ENCODE data around the gene SNX11.
"Not testable (repeated sequence)": the region's sequence is repeated elsewhere in the genome, so short reads cannot be mapped to it uniquely, and the experiment has no call there.

SNX11 gene, protein sequence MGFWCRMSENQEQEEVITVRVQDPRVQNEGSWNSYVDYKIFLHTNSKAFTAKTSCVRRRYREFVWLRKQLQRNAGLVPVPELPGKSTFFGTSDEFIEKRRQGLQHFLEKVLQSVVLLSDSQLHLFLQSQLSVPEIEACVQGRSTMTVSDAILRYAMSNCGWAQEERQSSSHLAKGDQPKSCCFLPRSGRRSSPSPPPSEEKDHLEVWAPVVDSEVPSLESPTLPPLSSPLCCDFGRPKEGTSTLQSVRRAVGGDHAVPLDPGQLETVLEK

DNA sequence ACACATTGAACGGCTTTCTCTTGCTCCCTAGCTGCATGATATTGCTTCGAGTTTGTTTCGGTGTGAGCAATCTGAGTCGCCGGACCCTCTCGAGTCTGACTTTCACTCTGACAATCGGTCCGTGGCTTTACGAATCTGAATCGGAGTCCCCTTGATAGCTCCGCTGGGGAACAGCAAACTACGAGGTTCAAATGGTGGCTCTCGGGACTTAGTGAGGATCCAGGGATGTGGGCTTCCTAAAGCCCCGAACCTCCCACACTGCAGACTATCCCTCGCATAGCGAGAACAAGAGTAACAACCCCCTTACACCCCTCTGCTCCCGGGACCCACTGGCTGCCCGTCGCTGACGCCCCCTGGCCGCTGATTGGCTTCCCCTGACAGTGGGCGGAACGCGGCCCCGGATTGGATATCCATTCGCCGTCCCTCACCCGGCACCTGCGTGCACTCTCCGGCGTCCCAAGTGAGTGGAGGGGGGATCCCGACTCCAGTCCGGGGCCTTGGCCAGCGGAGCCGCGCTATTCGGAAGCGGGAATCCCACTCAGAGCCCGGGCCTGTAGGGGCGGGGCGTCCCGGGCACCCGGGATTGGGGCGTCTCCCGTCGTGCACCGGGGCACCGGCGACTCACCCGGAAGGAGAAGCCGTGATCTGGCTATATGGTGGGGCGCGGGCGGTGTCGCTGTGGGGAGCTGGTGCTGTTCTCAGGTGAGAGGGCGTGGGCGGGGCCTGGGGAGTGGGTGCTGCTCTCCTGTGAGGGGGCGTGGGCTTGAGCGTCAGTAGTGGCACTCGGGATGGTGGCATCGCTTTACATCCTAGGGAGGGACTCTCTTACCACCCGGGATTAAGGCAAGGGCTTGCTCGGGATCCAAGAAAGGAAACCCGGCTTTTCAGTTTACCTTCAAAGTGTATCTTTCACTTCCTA is at the start of gene SNX11:
SNX11 (plus strand) TSS at position 630 of the 919 bp plus-strand sequence. CDS start 4,278 bp downstream, outside the sequence.
- Histone ChIP-seq H3K4me3 (ENCODE audit: low read length) (peak within 1 kb of the TSS; percentile 70), H3K4me1 (ENCODE audit: control insufficient read depth, insufficient read depth, low read length) (no peaks in the 10 kb centered on the region), H3K27me3 (ENCODE audit: control insufficient read depth, insufficient read depth, low read length) (no peaks in the 10 kb centered on the region), H3K9me3 (ENCODE audit: control insufficient read depth, low read length) (no peaks in the 10 kb centered on the region), H3K36me3 (ENCODE audit: control insufficient read depth, insufficient read depth, low read length) (no peaks in the 10 kb centered on the region), H3K9ac (ENCODE audit: low read length) (peak within 1 kb of the TSS; percentile 89)

DNA sequence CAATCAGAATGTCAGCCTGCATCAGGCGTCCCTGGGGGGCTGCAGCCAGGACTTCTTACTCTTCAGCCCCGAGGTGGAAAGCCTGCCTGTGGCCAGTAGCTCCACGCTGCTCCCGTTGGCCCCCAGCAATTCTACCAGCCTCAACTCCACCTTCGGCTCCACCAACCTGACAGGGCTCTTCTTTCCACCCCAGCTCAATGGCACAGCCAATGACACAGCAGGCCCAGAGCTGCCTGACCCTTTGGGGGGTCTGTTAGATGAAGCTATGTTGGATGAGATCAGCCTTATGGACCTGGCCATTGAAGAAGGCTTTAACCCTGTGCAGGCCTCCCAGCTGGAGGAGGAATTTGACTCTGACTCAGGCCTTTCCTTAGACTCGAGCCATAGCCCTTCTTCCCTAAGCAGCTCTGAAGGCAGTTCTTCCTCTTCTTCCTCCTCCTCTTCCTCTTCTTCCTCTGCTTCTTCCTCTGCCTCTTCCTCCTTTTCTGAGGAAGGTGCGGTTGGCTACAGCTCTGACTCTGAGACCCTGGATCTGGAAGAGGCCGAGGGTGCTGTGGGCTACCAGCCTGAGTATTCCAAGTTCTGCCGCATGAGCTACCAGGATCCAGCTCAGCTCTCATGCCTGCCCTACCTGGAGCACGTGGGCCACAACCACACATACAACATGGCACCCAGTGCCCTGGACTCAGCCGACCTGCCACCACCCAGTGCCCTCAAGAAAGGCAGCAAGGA is 49.0 kb upstream of the SNX11 start:
- H3K9me3 ChIP-seq (ENCODE audit: control insufficient read depth, low read length), result no peaks in the 10 kb centered on the region
- no peak overlapping the region for H3K9ac ChIP-seq (ENCODE audit: low read length)
- H3K4me3 ChIP-seq (ENCODE audit: low read length), result no peak overlapping the region
- no peaks in the 10 kb centered on the region for H3K27me3 ChIP-seq (ENCODE audit: control insufficient read depth, insufficient read depth, low read length)
- H3K36me3 ChIP-seq (ENCODE audit: control insufficient read depth, insufficient read depth, low read length), result peaks cover 35% of the 10 kb centered on the region
- peaks cover 20% of the 10 kb centered on the region for H3K4me1 ChIP-seq (ENCODE audit: control insufficient read depth, insufficient read depth, low read length)

DNA sequence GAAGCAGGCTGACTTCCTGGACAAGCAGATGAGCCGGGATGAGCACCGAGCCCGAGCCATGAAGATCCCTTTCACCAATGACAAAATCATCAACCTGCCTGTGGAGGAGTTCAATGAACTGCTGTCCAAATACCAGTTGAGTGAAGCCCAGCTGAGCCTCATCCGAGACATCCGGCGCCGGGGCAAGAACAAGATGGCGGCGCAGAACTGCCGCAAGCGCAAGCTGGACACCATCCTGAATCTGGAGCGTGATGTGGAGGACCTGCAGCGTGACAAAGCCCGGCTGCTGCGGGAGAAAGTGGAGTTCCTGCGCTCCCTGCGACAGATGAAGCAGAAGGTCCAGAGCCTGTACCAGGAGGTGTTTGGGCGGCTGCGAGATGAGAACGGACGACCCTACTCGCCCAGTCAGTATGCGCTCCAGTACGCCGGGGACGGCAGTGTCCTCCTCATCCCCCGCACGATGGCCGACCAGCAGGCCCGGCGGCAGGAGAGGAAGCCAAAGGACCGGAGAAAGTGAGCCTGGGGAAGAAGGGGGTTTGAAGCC is 48.4 kb upstream of the SNX11 start:
- Histone ChIP-seq H3K27me3 (ENCODE audit: control insufficient read depth, insufficient read depth, low read length) (no peaks in the 10 kb centered on the region), H3K4me3 (ENCODE audit: low read length) (no peak overlapping the region), H3K9me3 (ENCODE audit: control insufficient read depth, low read length) (no peaks in the 10 kb centered on the region), H3K36me3 (ENCODE audit: control insufficient read depth, insufficient read depth, low read length) (peaks cover 30% of the 10 kb centered on the region), H3K4me1 (ENCODE audit: control insufficient read depth, insufficient read depth, low read length) (peaks cover 14% of the 10 kb centered on the region), H3K9ac (ENCODE audit: low read length) (no peak overlapping the region)

DNA sequence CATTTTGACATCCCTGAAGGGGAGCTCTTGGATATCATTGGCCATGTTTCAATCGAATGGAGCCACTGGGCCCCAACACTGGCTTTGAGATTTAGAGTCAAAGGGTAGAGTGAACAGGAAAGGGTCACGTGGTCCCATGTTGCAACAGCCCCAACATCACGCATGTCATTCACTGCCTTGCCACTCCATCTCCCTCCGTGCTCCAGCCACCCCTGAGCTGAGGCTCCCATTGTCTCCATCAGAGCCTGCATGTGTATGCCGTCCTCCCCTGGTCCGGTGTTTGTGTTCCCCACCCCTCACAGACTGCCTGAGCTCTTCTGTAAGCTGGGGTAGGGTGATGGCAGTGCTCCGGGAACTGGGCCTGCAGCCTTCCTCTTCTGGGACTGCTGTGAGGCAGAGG is 47.3 kb upstream of the SNX11 start:
- peaks cover 30% of the 10 kb centered on the region for H3K36me3 ChIP-seq (ENCODE audit: control insufficient read depth, insufficient read depth, low read length)
- no peak overlapping the region for H3K4me3 ChIP-seq (ENCODE audit: low read length)
- H3K9ac ChIP-seq (ENCODE audit: low read length), result no peak overlapping the region
- no peaks in the 10 kb centered on the region for H3K9me3 ChIP-seq (ENCODE audit: control insufficient read depth, low read length)
- peaks cover 8% of the 10 kb centered on the region for H3K4me1 ChIP-seq (ENCODE audit: control insufficient read depth, insufficient read depth, low read length)
- H3K27me3 ChIP-seq (ENCODE audit: control insufficient read depth, insufficient read depth, low read length), result no peaks in the 10 kb centered on the region

DNA sequence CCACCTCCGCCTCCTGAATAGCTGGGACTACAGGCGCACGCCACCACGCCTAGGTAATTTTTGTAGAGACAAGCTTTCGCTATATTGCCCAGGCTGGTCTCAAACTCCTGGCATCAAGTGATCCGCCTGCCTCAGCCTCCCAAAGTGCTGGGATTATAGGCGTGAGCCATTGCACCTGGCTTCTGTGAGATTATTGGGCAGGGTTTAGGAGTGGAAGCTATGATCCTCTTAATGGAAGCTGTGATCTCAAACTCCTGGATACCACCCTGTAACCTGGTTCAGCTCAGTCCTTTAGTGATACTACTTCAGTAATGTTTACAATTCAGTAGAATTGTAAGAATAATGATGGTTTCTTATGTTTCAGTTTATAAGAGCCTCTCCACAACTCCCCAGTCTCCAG is 45.3 kb upstream of the SNX11 start:
- no peaks in the 10 kb centered on the region for H3K9me3 ChIP-seq (ENCODE audit: control insufficient read depth, low read length)
- H3K9ac ChIP-seq (ENCODE audit: low read length), result no peak overlapping the region
- H3K4me3 ChIP-seq (ENCODE audit: low read length), result no peak overlapping the region
- H3K4me1 ChIP-seq (ENCODE audit: control insufficient read depth, insufficient read depth, low read length), result no peaks in the 10 kb centered on the region
- H3K27me3 ChIP-seq (ENCODE audit: control insufficient read depth, insufficient read depth, low read length), result no peaks in the 10 kb centered on the region
- peaks cover 27% of the 10 kb centered on the region for H3K36me3 ChIP-seq (ENCODE audit: control insufficient read depth, insufficient read depth, low read length)

DNA sequence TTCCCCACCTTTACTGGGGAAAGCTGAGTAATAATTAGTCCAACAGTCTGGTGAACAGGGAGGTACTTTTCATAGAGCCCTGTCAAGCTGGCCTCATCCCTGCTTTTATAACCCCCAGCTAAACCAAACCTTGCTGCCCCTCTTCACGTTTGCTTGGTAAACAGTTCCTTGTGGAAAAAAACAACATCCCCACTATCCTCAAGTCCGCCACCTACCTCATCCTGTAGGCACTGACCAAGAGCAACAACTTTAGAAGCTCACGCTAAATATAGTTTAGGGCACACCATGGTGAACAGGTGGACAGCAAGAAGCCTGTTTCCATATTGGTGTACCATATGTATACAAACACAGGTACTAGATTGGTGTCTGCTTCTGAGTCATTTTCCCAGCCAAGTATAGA is 42.9 kb upstream of the SNX11 start:
- H3K36me3 ChIP-seq (ENCODE audit: control insufficient read depth, insufficient read depth, low read length), result peaks cover 5% of the 10 kb centered on the region
- no peaks in the 10 kb centered on the region for H3K9me3 ChIP-seq (ENCODE audit: control insufficient read depth, low read length)
- H3K9ac ChIP-seq (ENCODE audit: low read length), result no peak overlapping the region
- H3K4me3 ChIP-seq (ENCODE audit: low read length), result no peak overlapping the region
- H3K27me3 ChIP-seq (ENCODE audit: control insufficient read depth, insufficient read depth, low read length), result no peaks in the 10 kb centered on the region
- no peaks in the 10 kb centered on the region for H3K4me1 ChIP-seq (ENCODE audit: control insufficient read depth, insufficient read depth, low read length)

DNA sequence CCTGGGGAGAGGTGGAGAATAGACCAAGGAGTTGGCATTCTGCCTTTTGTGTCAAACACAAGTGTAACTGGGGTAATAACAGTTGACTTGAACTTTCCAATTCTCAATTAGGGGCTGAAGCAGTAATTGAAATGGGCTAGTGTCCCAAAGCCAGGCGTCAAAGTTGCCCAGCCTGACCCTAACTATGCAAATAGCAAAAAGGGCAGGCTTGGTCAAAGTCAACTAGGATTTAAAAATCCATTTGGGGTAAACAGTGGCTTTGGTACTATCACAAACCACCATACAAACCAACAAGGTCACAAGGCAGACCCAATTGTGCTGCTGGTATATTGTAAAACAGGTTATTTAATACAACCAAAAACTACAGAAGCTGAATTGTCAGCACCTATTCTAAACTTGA is 41.4 kb upstream of the SNX11 start:
- H3K27me3 ChIP-seq (ENCODE audit: control insufficient read depth, insufficient read depth, low read length), result no peaks in the 10 kb centered on the region
- no peak overlapping the region for H3K9ac ChIP-seq (ENCODE audit: low read length)
- no peaks in the 10 kb centered on the region for H3K9me3 ChIP-seq (ENCODE audit: control insufficient read depth, low read length)
- H3K36me3 ChIP-seq (ENCODE audit: control insufficient read depth, insufficient read depth, low read length), result no peaks in the 10 kb centered on the region
- no peak overlapping the region for H3K4me3 ChIP-seq (ENCODE audit: low read length)
- no peaks in the 10 kb centered on the region for H3K4me1 ChIP-seq (ENCODE audit: control insufficient read depth, insufficient read depth, low read length)

DNA sequence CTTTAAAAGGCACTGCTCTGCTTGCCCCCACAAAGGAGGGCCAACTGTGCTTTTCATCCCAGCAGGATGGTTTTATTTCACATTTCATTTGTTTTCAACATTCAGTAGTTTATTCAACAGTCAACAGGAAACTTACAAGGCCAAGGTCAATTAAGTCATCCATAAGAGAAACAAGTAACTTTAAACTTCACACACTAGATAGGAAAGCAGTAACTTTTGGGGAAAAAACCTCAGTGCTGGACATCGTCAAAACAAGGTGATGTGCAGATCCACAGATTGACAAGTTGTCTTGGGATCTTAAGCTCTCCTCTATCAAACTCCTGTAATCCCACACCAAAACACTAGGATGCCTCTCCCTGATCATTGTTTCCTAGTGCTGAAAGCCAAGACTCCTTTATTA is 40.9 kb upstream of the SNX11 start:
- Histone ChIP-seq H3K27me3 (ENCODE audit: control insufficient read depth, insufficient read depth, low read length) (no peaks in the 10 kb centered on the region), H3K9me3 (ENCODE audit: control insufficient read depth, low read length) (no peaks in the 10 kb centered on the region), H3K4me1 (ENCODE audit: control insufficient read depth, insufficient read depth, low read length) (no peaks in the 10 kb centered on the region), H3K36me3 (ENCODE audit: control insufficient read depth, insufficient read depth, low read length) (no peaks in the 10 kb centered on the region), H3K4me3 (ENCODE audit: low read length) (no peak overlapping the region), H3K9ac (ENCODE audit: low read length) (no peak overlapping the region)

DNA sequence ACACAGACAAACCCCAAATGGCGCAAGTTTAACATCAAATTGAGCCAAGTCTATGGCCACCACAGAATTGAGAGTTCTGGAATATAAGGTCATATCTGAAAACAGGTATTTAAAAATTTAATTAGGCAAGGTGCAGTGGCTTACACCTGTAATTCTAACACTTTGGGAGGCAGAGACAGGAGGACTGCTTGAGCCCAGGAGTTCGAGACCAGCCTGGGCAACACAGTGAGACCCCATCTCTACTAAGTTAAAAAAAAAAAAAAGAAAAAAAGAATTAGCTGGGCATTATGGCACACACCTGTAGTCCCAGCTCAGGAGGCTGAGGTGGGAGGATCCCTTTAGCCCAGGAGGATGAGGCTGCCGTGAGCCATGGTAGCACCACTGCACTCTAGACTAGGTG is 40.3 kb upstream of the SNX11 start:
- Histone ChIP-seq H3K27me3 (ENCODE audit: control insufficient read depth, insufficient read depth, low read length) (no peaks in the 10 kb centered on the region), H3K9me3 (ENCODE audit: control insufficient read depth, low read length) (no peaks in the 10 kb centered on the region), H3K9ac (ENCODE audit: low read length) (no peak overlapping the region), H3K4me3 (ENCODE audit: low read length) (no peak overlapping the region), H3K4me1 (ENCODE audit: control insufficient read depth, insufficient read depth, low read length) (no peaks in the 10 kb centered on the region), H3K36me3 (ENCODE audit: control insufficient read depth, insufficient read depth, low read length) (no peaks in the 10 kb centered on the region)

DNA sequence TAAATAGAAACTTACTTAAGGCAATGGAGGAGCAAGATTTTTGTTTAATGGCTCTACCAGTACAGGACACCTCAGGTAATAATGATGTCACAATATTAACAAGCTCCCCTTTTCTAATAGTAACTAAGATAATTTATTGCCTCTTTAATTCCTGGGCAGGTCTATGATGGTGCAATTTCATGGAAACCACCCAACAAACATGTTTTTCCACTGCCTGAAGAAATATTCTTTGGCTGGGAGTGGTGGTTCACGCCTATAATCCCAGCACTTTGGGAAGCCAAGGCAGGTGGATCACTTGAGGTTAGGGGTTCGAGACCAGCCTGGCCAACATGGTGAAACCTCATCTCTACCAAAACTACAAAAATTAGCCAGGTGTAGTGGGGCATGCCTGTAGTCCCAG is 39.8 kb upstream of the SNX11 start:
- not testable (repeated sequence) for H3K36me3 ChIP-seq (ENCODE audit: control insufficient read depth, insufficient read depth, low read length); H3K9me3 ChIP-seq (ENCODE audit: control insufficient read depth, low read length); H3K27me3 ChIP-seq (ENCODE audit: control insufficient read depth, insufficient read depth, low read length); H3K9ac ChIP-seq (ENCODE audit: low read length); H3K4me1 ChIP-seq (ENCODE audit: control insufficient read depth, insufficient read depth, low read length); H3K4me3 ChIP-seq (ENCODE audit: low read length)

DNA sequence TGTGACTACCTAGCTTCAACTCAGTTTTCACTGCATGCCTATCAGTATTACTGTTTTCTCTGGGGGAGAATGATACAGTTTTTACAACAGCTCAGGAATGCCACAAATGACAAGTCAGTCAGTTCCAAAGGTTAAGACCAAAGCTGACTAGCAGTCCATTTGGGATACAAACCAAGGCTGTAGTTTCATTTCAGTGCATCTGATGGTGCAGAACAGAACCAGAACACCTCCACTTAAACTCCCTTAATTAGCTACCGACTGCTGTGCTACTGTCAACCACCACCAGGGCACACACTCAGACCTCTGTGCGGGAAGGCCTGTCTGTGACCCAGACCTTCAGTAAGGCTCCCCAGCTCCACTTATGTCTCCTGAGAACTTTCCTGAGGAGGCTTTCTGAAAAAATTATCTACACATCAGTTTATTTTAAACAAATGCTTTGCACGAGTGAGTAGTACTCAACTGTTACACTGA is 39.0 kb upstream of the SNX11 start:
- Histone ChIP-seq H3K9ac (ENCODE audit: low read length) (no peak overlapping the region), H3K4me3 (ENCODE audit: low read length) (no peak overlapping the region), H3K27me3 (ENCODE audit: control insufficient read depth, insufficient read depth, low read length) (no peaks in the 10 kb centered on the region), H3K4me1 (ENCODE audit: control insufficient read depth, insufficient read depth, low read length) (no peaks in the 10 kb centered on the region), H3K36me3 (ENCODE audit: control insufficient read depth, insufficient read depth, low read length) (no peaks in the 10 kb centered on the region), H3K9me3 (ENCODE audit: control insufficient read depth, low read length) (no peaks in the 10 kb centered on the region)
